ENCODE results near the gene FUT3.

Gene FUT3

DNA sequence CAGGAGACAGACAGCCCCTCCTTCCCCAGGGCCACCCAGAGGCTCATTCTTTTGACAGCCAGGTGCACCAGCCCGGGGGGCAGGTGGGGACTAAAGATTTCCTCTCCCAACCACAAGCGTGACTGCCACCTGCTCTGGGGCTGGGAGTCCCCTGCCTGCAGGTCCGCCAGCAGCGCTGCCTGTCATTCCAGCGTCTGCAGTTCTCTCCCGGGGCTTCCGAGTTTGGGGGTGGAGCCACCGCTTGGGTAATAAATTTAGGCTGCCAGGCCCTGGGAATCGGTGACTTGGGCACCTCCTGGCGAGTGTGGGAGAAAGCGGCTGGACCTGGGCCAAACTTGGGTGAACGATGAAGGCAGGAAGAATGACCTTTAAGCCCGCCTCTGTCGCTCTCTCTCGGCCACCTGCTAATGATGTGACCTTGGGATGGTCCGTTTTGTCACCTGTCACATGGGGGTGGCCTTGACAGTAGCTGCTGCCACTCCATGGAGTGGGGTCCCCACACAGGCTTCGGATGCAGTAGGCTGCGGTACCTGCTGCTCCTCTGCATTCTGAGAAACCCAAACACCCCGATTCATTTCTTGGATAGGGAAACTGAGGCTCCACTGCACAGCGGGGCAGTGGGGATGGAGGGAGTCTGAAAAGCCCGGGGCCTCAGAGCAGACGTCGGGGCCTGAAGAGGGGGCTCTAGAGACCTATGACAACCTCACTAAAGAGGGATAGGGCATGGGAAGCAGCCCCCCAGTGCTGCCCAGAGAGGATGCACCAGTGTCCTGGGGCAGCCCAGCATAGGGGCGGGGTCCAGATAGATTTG is 24.5 kb downstream of the FUT3 start:
- H3K4me1 Mint-ChIP-seq: peaks cover 18% of the 10 kb centered on the region
- no peaks in the 10 kb centered on the region for H3K36me3 Mint-ChIP-seq
- no peak for ATAC-seq
- H3K27me3 Mint-ChIP-seq: peaks cover 23% of the 10 kb centered on the region
- no peaks in the 10 kb centered on the region for H3K9me3 Mint-ChIP-seq
- H3K4me3 Mint-ChIP-seq: peak overlapping the region; percentile 77
- H3K27ac Mint-ChIP-seq: peak overlapping the region; percentile 57

DNA sequence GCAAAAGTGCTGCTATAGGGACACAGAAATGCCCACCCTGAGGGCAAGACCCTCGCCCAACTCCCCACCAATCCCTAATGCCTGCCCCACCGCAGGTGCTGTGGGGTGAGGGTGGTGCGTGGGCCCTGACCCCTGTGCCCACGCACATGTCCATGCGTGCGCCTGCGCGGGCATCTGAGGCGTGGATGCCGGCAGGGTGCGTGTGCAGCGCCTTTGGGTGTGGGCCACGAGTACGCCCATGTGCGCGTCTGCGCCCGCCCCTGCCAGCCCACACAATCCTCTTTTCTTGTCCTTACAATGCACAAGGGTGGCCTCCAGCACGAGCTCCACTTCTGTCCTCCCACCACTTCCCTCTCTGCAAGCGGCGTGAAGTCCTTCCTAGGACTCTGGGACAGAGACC is 26.1 kb downstream of the FUT3 start:
- Mint-ChIP-seq H3K27me3 (peaks cover 31% of the 10 kb centered on the region), H3K36me3 (peaks cover 5% of the 10 kb centered on the region), H3K27ac (no peak overlapping the region), H3K4me1 (peaks cover 18% of the 10 kb centered on the region), H3K9me3 (peaks cover 3% of the 10 kb centered on the region), H3K4me3 (no peak overlapping the region)
- ATAC-seq: no peak

- H3K4me3 Mint-ChIP-seq: no peak overlapping the region
- peaks cover 18% of the 10 kb centered on the region for H3K4me1 Mint-ChIP-seq
- peaks cover 5% of the 10 kb centered on the region for H3K36me3 Mint-ChIP-seq
- peaks cover 31% of the 10 kb centered on the region for H3K27me3 Mint-ChIP-seq
- no peak for ATAC-seq
- H3K27ac Mint-ChIP-seq: no peak overlapping the region
- peaks cover 3% of the 10 kb centered on the region for H3K9me3 Mint-ChIP-seq
Measured at GRCh38 chr19:5824751-5825150, 26.5 kb downstream of the FUT3 start.

- Mint-ChIP-seq H3K4me3 (no peak overlapping the region), H3K27ac (no peak overlapping the region), H3K36me3 (peaks cover 5% of the 10 kb centered on the region), H3K27me3 (peaks cover 34% of the 10 kb centered on the region), H3K4me1 (peaks cover 18% of the 10 kb centered on the region), H3K9me3 (peaks cover 3% of the 10 kb centered on the region)
- ATAC-seq: no peak
Measured at GRCh38 chr19:5823579-5824281, 27.5 kb downstream of the FUT3 start.

DNA sequence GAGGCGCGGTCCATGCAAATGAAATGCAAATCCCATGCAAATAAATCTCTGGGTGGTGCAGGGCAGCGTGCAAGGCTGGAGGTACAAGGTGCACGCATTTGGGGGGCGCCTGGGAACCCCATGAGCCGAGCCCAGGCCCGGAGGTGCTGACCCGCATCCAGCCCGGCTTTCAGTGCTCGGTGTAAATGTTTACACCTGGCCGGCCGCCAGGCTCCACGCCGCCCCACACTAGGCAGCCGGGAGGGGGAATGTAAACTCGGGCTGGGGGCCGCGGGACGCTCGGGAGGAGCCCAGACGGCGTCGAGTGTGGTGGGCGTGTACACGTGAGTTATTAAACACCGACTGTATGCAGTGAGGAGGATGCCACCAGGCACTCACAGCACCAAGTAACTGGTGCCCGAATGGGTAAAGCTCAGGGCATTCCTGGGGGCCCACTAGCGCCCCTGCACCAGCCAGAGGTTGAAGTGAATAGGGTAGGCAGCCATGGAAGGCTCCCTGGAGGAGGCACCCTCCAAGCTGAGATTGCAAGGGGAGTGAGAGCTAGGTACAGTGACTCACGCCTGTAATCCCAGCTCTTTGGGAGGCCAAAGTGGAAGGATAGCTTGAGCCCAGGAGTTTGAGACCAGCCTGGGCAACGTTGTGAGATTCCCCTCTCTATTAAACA is 28.9 kb downstream of the FUT3 start:
- Mint-ChIP-seq H3K4me1 (peaks cover 10% of the 10 kb centered on the region), H3K27me3 (peaks cover 44% of the 10 kb centered on the region), H3K4me3 (no peak overlapping the region), H3K27ac (no peak overlapping the region), H3K9me3 (peaks cover 5% of the 10 kb centered on the region), H3K36me3 (peaks cover 5% of the 10 kb centered on the region)
- no peak for ATAC-seq

- ATAC-seq: no peak
- peaks cover 4% of the 10 kb centered on the region for H3K4me1 Mint-ChIP-seq
- no peak overlapping the region for H3K27ac Mint-ChIP-seq
- peaks cover 5% of the 10 kb centered on the region for H3K9me3 Mint-ChIP-seq
- H3K36me3 Mint-ChIP-seq: peaks cover 5% of the 10 kb centered on the region
- peaks cover 44% of the 10 kb centered on the region for H3K27me3 Mint-ChIP-seq
- no peak overlapping the region for H3K4me3 Mint-ChIP-seq
Measured at GRCh38 chr19:5821521-5822180, 29.6 kb downstream of the FUT3 start.

- Mint-ChIP-seq H3K36me3 (peaks cover 5% of the 10 kb centered on the region), H3K4me1 (no peaks in the 10 kb centered on the region), H3K4me3 (no peak overlapping the region), H3K27ac (no peak overlapping the region), H3K27me3 (peaks cover 50% of the 10 kb centered on the region), H3K9me3 (peaks cover 5% of the 10 kb centered on the region)
- ATAC-seq: no peak
Measured at GRCh38 chr19:5820785-5821184, 30.5 kb downstream of the FUT3 start.

- H3K4me3 Mint-ChIP-seq: no peak overlapping the region
- peaks cover 5% of the 10 kb centered on the region for H3K9me3 Mint-ChIP-seq
- no peak for ATAC-seq
- H3K27me3 Mint-ChIP-seq: peaks cover 50% of the 10 kb centered on the region
- H3K36me3 Mint-ChIP-seq: peaks cover 5% of the 10 kb centered on the region
- no peak overlapping the region for H3K27ac Mint-ChIP-seq
- H3K4me1 Mint-ChIP-seq: no peaks in the 10 kb centered on the region
Measured at GRCh38 chr19:5818594-5818993, 32.7 kb downstream of the FUT3 start.

GRCh38 chr19:5817218-5817617 is 34.0 kb downstream of the FUT3 start:
- Mint-ChIP-seq H3K4me3 (no peak overlapping the region), H3K36me3 (peaks cover 5% of the 10 kb centered on the region), H3K4me1 (no peaks in the 10 kb centered on the region), H3K27me3 (peaks cover 50% of the 10 kb centered on the region), H3K9me3 (peaks cover 5% of the 10 kb centered on the region), H3K27ac (no peak overlapping the region)
- no peak for ATAC-seq

- peaks cover 2% of the 10 kb centered on the region for H3K9me3 Mint-ChIP-seq
- H3K27ac Mint-ChIP-seq: no peak overlapping the region
- H3K36me3 Mint-ChIP-seq: no peaks in the 10 kb centered on the region
Measured at GRCh38 chr19:5814852-5815246, 36.4 kb downstream of the FUT3 start.

GRCh38 chr19:5814123-5814851 is 37.0 kb downstream of the FUT3 start:
- H3K36me3 Mint-ChIP-seq: no peaks in the 10 kb centered on the region
- peaks cover 28% of the 10 kb centered on the region for H3K27me3 Mint-ChIP-seq
- no peak overlapping the region for H3K4me3 Mint-ChIP-seq
- no peak for ATAC-seq
- H3K27ac Mint-ChIP-seq: no peak overlapping the region
- peaks cover 2% of the 10 kb centered on the region for H3K9me3 Mint-ChIP-seq
- no peaks in the 10 kb centered on the region for H3K4me1 Mint-ChIP-seq

More at GRCh38 chr19:5814852-5815246, 36.4 kb downstream of the FUT3 start:
- Mint-ChIP-seq H3K4me3 (no peak overlapping the region), H3K4me1 (no peaks in the 10 kb centered on the region), H3K27me3 (peaks cover 34% of the 10 kb centered on the region)
- no peak for ATAC-seq

DNA sequence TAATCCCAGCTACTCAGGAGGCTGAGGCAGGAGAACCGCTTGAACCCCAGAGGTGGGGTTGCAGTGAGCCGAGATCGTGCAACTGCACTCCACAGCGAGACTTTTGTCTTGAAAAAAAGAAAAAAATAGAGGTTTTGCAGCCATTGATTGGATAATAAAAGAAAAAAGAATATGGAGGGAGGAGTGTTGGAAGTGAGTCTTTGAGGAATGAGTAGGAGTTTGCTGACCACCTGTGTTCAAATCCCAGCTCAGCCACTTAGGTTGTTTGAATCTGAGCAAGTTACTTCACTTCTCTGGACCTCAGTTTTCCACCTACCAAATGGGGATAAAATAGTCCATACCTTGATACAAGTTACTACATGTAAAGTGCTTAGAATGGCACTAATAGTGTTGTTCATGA is 40.1 kb downstream of the FUT3 start:
- Mint-ChIP-seq H3K27me3 (peaks cover 4% of the 10 kb centered on the region), H3K36me3 (no peaks in the 10 kb centered on the region), H3K4me1 (no peaks in the 10 kb centered on the region), H3K9me3 (peaks cover 2% of the 10 kb centered on the region), H3K27ac (no peak overlapping the region), H3K4me3 (no peak overlapping the region)
- ATAC-seq: no peak

DNA sequence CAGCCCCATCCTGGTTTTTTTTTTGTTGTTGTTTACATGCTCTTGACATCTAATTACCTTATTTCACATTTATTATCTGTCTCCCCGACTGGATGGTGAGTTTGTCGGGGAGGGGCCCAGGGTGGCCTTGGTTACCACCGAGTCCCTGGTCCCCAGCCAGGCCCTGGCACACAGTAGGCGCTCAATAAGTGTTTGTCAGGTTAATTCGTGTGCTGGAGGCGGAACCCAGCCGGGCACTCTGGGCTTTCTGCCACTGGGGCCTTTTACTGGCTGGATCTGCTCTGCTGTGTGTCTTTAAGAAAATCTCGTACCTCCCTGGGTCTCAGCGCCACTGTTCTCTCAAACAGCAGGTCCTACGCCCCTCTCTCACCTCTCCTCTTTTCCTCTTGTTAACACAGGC is 41.8 kb downstream of the FUT3 start:
- peaks cover 2% of the 10 kb centered on the region for H3K9me3 Mint-ChIP-seq
- H3K4me1 Mint-ChIP-seq: peaks cover 2% of the 10 kb centered on the region
- H3K27ac Mint-ChIP-seq: no peak overlapping the region
- H3K36me3 Mint-ChIP-seq: no peaks in the 10 kb centered on the region
- H3K4me3 Mint-ChIP-seq: no peak overlapping the region
- H3K27me3 Mint-ChIP-seq: peaks cover 3% of the 10 kb centered on the region
- ATAC-seq: no peak

- H3K36me3 Mint-ChIP-seq: no peaks in the 10 kb centered on the region
- ATAC-seq: no peak
- H3K9me3 Mint-ChIP-seq: peaks cover 2% of the 10 kb centered on the region
- no peak overlapping the region for H3K4me3 Mint-ChIP-seq
- H3K27me3 Mint-ChIP-seq: peaks cover 7% of the 10 kb centered on the region
- H3K27ac Mint-ChIP-seq: no peak overlapping the region
- peaks cover 6% of the 10 kb centered on the region for H3K4me1 Mint-ChIP-seq
Measured at GRCh38 chr19:5809053-5809452, 42.2 kb downstream of the FUT3 start.
